GM19099 (cell line): ENCODE results near the gene SERINC5.

ENCODE experiments used
- POLR2A ChIP-seq: IDR thresholded peaks from 3 replicates; pipeline ENCODE4 v1.6.1; 2011; ENCODE audit warnings: low read depth; ENCODE audit not compliant: insufficient read length; ENCODE audit errors: extremely low read depth

SERINC5 gene

DNA sequence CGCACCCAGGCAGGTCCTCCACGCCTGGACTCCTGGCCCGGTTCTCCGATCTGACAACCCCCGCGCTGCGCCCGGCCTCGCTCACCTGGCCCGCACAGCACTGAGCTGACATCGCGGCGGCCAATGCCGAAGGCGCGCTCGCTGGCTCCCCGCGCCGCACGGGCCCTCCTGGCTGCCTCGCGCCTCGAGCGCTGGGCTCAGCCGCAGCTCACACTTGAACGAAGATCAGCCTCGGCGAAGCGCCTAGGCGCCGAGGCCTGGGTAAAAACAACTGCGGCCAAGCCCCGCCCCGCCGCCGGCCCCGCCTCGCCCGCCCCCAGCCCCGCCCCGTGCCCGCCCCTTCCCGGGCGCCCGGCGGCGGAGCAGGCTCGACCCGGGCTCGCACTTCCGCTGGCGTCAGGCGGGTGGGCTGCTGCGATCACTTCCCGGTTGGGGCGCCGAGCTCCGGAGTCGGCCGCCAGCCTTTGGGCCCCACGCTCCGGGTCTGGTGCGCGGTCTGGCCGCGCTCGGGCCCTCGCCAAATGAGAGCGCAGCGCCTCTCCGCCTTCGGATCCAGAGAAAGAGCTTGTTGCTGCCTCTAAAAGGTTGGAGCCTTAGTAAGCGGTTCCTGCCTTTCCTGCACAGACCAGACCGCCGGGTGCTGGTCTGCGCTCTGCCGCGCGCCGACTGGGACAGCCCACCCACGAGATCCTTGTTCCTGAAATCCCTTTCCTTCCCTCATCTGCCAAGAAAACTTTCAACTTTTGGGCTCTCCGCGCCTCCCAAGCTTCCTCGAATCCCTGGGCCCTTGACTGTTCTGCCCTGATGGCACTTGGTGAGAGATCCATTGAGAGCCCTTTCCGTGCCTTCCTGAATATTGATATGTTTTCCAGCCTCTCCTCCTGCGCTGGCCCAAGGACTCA lies at the start of gene SERINC5:
Gene SERINC5 (minus strand): TSS at position 238 of the 902 bp plus-strand sequence. CDS start 126 bp downstream, at position 112.
- peak; percentile 98 for TF ChIP-seq POLR2A

- TF ChIP-seq POLR2A = no peak
Observed at GRCh38 chr5:80302636-80303035, 46.8 kb upstream of the SERINC5 start.

DNA sequence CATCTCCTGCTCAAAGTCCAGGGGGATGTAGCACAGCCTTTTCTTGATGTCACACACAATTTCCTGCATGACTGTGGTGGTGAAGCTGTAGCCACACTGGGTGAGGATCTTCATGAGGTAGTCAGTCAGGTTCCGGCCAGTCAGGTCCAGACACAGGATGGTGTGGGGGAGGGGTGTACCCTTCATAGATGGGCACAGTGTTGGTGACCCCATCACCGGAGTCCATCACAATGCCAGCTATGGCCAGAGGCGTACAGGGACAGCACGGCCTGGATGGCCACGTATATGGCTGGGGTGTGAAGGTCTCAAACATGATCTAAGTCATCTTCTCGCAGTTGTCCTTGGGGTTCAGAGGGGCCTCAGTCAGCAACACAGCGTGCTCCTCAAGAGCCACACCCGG lies 44.3 kb upstream of the SERINC5 start:
- no peak for TF ChIP-seq POLR2A

DNA sequence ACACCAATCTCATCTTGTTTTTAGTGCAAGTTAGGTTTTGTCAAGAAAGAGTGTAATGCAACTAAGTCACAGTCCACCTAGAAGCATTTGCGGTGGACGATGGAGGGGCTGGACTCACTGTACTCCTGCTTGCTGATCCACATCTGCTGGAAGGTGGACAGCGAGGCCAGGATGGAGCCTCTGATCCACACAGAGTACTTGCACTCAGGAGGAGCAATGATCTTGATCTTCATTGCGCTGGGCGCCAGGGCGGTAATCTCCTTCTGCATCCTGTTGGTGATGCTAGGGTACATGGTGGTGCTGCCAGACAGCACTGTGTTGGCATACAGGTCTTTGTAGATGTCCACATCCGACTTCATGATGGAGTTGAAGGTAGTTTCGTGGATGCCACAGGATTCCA lies 43.8 kb upstream of the SERINC5 start:
- TF ChIP-seq POLR2A = no peak

DNA sequence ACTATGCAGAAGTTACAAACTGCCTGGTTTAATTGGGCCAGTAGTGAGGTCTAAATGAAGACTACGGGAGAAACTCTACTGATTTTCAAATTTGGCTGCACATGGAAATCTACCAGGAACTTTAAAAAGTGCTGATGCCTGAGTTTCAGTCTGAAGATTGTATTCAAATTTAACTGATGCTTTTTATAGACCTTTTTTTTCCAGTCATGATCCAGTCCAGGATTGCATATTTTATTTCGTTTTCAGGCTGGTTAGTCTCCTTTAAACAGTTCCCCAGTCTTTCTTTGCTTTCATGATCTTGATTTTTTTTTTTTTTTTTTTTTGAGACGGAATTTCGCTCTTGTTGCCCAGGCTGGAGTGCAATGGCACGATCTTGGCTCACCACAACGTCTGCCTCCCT lies 40.3 kb upstream of the SERINC5 start:
- TF ChIP-seq POLR2A = no peak

DNA sequence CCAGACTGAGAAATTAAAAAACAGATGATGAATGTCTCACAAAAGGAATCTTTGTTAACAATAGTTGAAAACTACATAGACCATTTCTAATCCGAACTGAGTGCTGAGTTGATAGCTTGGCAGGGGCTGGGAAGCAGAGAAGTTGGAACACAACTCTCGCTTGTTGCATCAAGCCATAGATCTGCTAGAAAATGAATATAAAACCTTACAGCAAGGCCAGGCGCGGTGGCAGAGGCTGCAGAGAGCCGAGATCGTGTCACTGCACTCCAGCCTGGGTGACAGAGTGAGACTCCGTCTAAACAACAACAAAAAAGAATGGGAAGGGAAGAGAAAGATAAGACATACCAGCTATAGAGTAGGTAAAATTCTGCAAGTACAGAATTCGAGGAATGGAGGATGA lies 35.9 kb upstream of the SERINC5 start:
- TF ChIP-seq POLR2A = no peak

GRCh38 chr5:80289320-80289719 lies 33.5 kb upstream of the SERINC5 start:
- TF ChIP-seq POLR2A = no peak

DNA sequence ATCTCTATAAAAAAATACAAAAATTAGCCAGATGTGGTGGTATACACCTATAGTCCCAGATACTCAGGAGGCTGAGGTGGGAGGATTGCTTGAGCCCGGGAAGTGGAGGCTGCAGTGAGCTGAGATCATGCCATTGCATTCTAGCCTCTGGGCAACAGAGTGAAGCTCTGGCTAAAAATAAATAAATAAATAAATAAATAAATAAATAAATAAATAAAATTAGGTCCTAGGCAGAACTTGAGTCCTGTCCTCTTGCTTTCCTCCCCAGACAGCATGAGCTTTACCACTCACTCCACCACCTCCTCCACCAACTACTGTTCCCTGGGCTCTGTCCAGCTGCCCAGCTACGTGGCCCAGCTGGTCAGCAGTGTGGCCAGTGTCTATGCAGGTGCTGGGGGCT lies 32.3 kb upstream of the SERINC5 start:
- TF ChIP-seq POLR2A = no peak

DNA sequence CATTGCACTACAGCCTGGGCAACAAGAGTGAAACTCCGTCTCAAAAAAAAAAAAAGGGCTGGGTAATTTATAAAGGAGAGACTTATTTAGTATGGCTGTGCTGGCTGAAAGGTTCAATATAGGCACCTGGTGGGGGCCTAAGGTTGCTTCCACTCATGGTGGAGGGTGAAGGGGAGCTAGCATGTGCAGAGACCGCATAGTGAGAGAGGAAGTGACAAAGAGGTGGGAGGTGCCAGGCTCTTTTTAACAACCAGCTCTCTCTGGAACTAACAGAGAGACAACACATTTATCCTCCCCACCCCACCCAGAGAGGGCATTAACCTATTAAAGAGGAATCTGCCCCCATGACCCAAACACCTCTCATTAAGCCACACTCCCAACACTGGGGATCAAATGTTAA lies 28.9 kb upstream of the SERINC5 start:
- TF ChIP-seq POLR2A = no peak

DNA sequence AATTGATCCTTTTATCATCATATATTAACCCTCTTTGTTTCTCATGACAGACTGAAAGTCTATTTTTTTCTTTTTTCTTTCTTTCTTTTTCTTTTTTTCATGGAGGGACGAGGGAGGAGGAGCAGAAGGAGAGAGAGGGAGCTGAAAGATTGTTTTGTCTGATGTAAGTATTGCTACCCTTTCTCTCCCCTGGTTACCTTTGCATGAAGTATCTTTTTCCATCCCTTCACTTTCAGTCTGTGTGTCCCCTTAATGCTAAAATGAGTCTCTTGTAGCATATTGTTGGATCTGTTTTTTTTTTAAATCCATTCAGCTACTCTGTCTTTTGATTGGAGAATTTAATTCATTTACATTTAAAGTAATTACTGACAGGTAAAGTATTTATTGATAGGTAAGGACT lies 27.5 kb upstream of the SERINC5 start:
- TF ChIP-seq POLR2A = no peak

- no peak for TF ChIP-seq POLR2A
Observed at GRCh38 chr5:80282054-80282453, 26.2 kb upstream of the SERINC5 start.

- no peak for TF ChIP-seq POLR2A
Observed at GRCh38 chr5:80277191-80277590, 21.3 kb upstream of the SERINC5 start.

DNA sequence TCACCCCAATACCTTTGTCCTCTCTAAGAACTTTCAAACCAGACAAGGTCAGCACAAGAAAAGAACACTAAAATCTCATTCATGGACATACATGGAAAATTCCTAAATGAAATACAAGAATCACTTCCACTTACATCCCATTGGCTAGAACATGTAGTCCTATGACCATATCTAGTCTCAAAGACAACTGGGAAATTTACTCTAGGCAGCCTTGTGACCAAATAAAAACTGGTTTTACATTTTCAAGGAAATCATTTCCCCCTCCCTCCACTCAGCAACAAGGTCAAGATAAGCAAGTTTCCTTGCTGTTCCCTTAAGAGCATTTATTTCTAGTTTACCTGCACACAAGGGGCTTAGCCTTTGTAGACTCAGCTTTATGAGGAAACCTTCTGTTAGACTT lies 20.3 kb upstream of the SERINC5 start:
- no peak for TF ChIP-seq POLR2A

DNA sequence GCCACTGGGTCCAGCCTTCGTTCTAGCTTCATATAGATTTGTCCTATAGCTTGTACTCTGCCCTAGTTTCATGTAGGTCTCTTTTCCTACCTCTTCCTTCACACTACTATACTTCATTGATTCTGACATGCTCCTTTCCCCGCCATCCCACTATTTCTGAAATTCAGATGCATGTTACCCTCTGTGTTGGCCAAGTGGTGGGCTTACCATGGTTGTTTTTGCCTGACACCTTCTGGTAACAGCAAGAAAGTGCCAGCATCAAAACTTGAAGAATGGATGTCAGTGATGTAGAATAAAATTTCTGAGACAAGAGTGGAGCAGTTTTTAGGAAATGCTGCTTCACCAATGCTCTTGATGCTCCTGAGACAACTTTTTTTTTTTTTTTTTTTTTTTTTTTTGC lies 19.5 kb upstream of the SERINC5 start:
- no peak for TF ChIP-seq POLR2A

- no peak for TF ChIP-seq POLR2A
Observed at GRCh38 chr5:80269991-80270438, 14.2 kb upstream of the SERINC5 start.

GRCh38 chr5:80268916-80269315 lies 13.1 kb upstream of the SERINC5 start:
- TF ChIP-seq POLR2A = no peak
